NCI-H1105 treated with DMSO at 0.1 percent for 48 hours (cell line): ENCODE measurements around the gene NAMPT.
"Not testable (repeated sequence)": the region's sequence is repeated elsewhere in the genome, so short reads cannot be mapped to it uniquely, and the experiment has no call there.

Experiments used
- DNase-seq: peaks from one replicate; lab custom pipeline; 2025; lab: John Stamatoyannopoulos, UW

NAMPT gene

GRCh38 chr7:106284714-106285050 is at the start of gene NAMPT:
Gene NAMPT (minus strand): TSS chr7:106284983. CDS start chr7:106284884, 99 bp downstream.
- no peak for DNase-seq

GRCh38 chr7:106332201-106332600 is 47.4 kb upstream of the NAMPT start:
- no peak for DNase-seq

GRCh38 chr7:106331441-106332175 is 46.8 kb upstream of the NAMPT start:
- DNase-seq, result no peak

DNA sequence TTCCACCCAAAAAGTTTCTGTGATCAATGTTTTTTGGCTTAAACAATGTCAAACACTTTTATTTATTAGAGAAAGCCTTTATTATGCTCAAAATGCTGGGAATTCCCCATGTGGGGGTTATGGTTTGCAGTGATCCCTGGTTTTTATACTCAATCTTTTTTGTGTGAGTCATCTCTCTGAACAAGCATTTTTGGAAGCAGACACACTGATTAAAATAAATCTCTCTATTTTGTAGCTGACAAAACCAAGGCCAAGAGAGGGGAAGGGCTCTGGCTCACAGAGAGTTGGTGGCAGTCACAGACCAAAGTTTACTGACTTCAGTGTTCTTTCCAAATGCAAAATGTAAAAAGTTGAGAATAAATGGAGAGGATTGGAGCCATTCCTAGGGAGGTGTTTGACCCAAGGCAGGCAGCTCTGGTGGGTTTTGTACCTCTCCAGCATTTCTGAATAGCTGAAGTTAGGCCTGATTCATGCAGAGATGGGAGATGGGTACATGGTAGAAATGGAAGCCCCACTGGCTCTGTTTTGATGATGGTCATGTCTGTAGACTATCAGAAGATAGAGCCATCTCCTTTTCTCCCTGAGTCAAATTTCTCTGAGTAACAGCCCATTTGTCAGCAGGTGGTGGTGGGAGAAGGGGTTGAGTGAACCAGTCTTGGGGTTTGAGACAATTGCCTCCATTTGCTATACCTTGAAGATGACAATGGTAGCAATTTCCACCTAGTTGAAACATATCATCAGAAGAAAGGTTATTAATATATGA is 45.4 kb upstream of the NAMPT start:
- DNase-seq, result no peak

- no peak for DNase-seq
Measured at GRCh38 chr7:106329408-106329807, 44.6 kb upstream of the NAMPT start.

GRCh38 chr7:106327538-106328481 is 43.0 kb upstream of the NAMPT start:
- no peak for DNase-seq

- DNase-seq, result no peak
Measured at GRCh38 chr7:106326594-106327537, 42.1 kb upstream of the NAMPT start.

DNA sequence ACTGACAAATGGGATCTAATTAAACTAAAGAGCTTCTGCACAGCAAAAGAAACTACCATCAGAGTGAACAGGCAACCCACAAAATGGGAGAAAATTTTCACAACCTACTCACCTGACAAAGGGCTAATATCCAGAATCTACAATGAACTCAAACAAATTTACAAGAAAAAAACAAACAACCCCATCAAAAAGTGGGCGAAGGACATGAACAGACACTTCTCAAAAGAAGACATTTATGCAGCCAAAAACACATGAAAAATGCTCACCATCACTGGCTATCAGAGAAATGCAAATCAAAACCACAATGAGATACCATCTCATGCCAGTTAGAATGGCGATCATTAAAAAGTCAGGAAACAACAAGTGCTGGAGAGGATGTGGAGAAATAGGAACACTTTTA is 39.7 kb upstream of the NAMPT start:
- DNase-seq, result not testable (repeated sequence)

DNA sequence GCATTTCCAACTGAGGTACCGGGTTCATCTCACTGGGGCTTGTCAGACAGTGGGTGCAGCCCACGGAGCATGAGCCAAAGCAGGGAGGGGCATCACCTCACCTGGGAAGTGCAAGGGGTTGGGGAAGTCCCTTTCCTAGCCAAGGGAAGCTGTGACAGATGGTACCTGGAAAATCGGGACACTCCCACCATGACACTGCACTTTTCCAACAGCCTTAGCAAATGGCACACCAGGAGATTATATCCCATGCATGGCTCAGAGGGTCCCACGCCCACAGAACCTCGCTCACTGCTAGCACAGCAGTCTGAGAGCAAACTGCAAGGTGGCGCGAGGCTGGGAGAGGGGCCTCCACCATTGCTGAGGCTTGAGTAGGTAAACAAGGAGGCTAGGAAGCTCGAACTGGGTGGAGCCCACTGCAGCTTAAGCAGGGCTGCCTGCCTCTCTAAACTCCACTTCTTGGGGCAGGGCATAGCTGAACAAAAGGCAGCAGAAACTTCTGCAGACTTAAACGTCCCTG is 35.5 kb upstream of the NAMPT start:
- not testable (repeated sequence) for DNase-seq

- no peak for DNase-seq
Measured at GRCh38 chr7:106318482-106318881, 33.7 kb upstream of the NAMPT start.

DNA sequence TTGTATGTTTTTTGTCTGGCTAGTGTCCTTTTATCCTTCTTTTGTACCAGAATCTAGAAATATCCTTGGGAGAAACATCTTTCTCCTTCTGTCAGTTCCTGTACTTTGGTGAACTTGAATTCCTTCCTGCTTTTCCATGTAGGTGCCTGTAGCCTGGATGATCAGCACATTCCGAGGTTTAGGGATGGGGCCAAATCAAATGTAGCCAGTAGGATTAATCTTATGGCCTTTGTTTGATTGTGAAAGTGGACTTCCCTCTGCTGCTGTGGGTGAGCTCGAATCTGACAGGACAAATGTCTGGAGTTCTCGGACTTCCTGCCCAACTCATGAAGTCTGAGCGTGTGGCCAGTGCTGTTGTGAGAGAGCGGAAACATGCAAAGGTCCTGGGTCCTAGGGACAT is 33.2 kb upstream of the NAMPT start:
- no peak for DNase-seq

- no peak for DNase-seq
Measured at GRCh38 chr7:106316947-106317346, 32.2 kb upstream of the NAMPT start.

DNA sequence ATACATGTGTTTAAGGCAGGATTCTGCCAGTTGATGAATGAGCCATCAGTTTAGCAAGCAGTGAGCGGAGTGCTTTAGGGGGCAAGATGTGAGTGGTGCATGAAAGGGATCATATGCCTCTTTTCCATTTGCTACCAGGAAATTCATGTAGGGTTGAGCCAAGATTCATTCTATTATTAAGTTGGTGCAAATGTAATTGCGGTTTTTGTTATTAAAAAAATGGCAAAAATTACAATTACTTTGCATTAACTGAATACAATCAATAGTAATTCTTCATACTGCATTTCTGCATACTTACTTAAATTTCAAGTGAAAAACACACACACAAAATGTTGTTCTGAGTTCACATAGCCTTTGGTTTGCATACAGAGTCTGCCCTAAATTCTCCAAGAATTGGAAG is 30.1 kb upstream of the NAMPT start:
- no peak for DNase-seq

GRCh38 chr7:106313966-106314365 is 29.2 kb upstream of the NAMPT start:
- DNase-seq, result no peak

- no peak for DNase-seq
Measured at GRCh38 chr7:106313456-106313901, 28.7 kb upstream of the NAMPT start.

GRCh38 chr7:106312906-106313305 is 28.1 kb upstream of the NAMPT start:
- no peak for DNase-seq

- no peak for DNase-seq
Measured at GRCh38 chr7:106312099-106312871, 27.5 kb upstream of the NAMPT start.

DNA sequence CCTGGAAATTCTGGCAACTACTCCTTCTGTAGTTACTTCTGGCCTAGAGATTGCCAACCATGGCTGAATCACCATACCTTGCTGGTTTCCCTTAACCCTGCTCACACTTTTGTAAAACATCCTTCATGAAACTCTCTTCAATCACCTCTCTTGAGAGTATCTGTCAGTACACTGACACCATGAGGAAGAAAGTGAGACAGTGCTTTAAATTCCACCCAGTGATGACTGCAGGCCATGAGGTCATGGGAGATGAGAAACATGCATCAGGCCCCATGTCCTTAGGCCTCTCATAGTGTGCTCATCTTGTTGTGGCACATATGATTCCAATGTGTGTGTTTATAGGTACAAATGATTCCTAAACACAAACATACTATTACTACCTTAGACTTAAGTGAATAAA is 24.6 kb upstream of the NAMPT start:
- no peak for DNase-seq

- no peak for DNase-seq
Measured at GRCh38 chr7:106306256-106306655, 21.5 kb upstream of the NAMPT start.

- DNase-seq, result no peak
Measured at GRCh38 chr7:106305732-106306131, 20.9 kb upstream of the NAMPT start.
